PC-9 (cell line): ENCODE results near the gene ANKS1B.

Experiments
- EZH2 ChIP-seq: fragments of 200-600 bp; sonication (generic); IDR thresholded peaks from 2 replicates; pipeline ENCODE4 v1.8.0; 2017; ENCODE audit warnings: antibody characterized with exemption, low read depth
- TF ChIP-seq, protein P1 (sequence below): fragments of 200-600 bp; sonication (generic); conservative IDR thresholded peaks from 2 replicates; pipeline ENCODE4 v1.6.1; 2017; ENCODE audit warnings: mixed run types, antibody characterized with exemption, mild to moderate bottlenecking, moderate library complexity

DNA sequence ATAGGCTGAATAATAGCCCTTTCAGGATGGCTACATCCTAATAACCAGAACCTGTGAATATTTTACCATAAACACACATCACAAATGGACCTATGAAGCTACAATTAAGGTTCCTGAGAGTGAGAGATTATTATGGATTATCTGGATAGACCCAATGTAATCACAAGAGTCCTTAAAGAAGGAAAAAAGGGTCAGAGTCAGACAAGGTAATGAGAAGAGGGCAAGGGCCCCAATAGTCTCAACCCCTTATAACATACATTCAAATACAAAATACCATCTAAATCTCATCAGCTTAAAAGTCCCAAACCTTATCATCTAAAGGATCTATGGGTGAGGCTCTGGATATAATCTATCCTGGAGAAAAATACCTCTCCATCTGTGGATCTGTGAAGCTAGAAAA, 272.5 kb downstream of the ANKS1B start:
- TF ChIP-seq, protein P1, sequence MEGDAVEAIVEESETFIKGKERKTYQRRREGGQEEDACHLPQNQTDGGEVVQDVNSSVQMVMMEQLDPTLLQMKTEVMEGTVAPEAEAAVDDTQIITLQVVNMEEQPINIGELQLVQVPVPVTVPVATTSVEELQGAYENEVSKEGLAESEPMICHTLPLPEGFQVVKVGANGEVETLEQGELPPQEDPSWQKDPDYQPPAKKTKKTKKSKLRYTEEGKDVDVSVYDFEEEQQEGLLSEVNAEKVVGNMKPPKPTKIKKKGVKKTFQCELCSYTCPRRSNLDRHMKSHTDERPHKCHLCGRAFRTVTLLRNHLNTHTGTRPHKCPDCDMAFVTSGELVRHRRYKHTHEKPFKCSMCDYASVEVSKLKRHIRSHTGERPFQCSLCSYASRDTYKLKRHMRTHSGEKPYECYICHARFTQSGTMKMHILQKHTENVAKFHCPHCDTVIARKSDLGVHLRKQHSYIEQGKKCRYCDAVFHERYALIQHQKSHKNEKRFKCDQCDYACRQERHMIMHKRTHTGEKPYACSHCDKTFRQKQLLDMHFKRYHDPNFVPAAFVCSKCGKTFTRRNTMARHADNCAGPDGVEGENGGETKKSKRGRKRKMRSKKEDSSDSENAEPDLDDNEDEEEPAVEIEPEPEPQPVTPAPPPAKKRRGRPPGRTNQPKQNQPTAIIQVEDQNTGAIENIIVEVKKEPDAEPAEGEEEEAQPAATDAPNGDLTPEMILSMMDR = no peak
- no peak for TF ChIP-seq EZH2
